Measurements from ENCODE around the gene OASL.

OASL gene

GRCh38 chr12:121060149-121061001 lies 21.3 kb upstream of the OASL start:
- H3K27me3 ChIP-seq (ENCODE audit: insufficient read depth, low read length, poor library complexity, severe bottlenecking): no peaks in the 10 kb centered on the region
- TF ChIP-seq EZH2phosphoT487 (IDR thresholded peaks at IDR 0.05; ENCODE audit: borderline replicate concordance) (no peak), CTCF (conservative IDR thresholded peaks at IDR 0.05; ENCODE audit: low read length) (peak; percentile 66)
- no peaks in the 10 kb centered on the region for H3K9me3 ChIP-seq (ENCODE audit: insufficient read depth, low read depth, low read length)
- peak overlapping the region; percentile 71 for H3K9ac ChIP-seq (ENCODE audit: low read depth, low read length, poor library complexity, severe bottlenecking)
- no peaks in the 10 kb centered on the region for H3K79me2 ChIP-seq (ENCODE audit: insufficient read depth, low read length)
- H3K9me2 ChIP-seq (replicated peaks; ENCODE audit: low read depth, low read length): no peaks in the 10 kb centered on the region
- peak overlapping the region; percentile 57 for H3K4me3 ChIP-seq (ENCODE audit: low read length, poor library complexity, severe bottlenecking)
- no peaks in the 10 kb centered on the region for H4K20me1 ChIP-seq (ENCODE audit: insufficient read depth, low read length, poor library complexity, severe bottlenecking)
- H2AFZ ChIP-seq (ENCODE audit: low read length): peak overlapping the region; percentile 95
- peak overlapping the region; percentile 70 for H3K4me2 ChIP-seq (ENCODE audit: low read depth, low read length, poor library complexity, severe bottlenecking)
- peaks cover 6% of the 10 kb centered on the region for H3K4me1 ChIP-seq (ENCODE audit: insufficient read depth, low read length, poor library complexity, severe bottlenecking)
- no peaks in the 10 kb centered on the region for H3K36me3 ChIP-seq (ENCODE audit: insufficient read depth, low read length)
- H3F3A ChIP-seq (ENCODE audit: low read depth): no peaks in the 10 kb centered on the region

GRCh38 chr12:121059031-121059898 lies 20.2 kb upstream of the OASL start:
- no peak overlapping the region for H3K4me3 ChIP-seq (ENCODE audit: low read length, poor library complexity, severe bottlenecking)
- no peaks in the 10 kb centered on the region for H3K9me2 ChIP-seq (replicated peaks; ENCODE audit: low read depth, low read length)
- no peaks in the 10 kb centered on the region for H4K20me1 ChIP-seq (ENCODE audit: insufficient read depth, low read length, poor library complexity, severe bottlenecking)
- TF ChIP-seq CTCF (conservative IDR thresholded peaks at IDR 0.05; ENCODE audit: low read length) (no peak), EZH2phosphoT487 (IDR thresholded peaks at IDR 0.05; ENCODE audit: borderline replicate concordance) (no peak)
- H3K36me3 ChIP-seq (ENCODE audit: insufficient read depth, low read length): no peaks in the 10 kb centered on the region
- peak overlapping the region; percentile 26; the same call in 1 of the 2 replicates for H2AFZ ChIP-seq (ENCODE audit: low read length)
- H3K4me1 ChIP-seq (ENCODE audit: insufficient read depth, low read length, poor library complexity, severe bottlenecking): peaks cover 4% of the 10 kb centered on the region
- H3K79me2 ChIP-seq (ENCODE audit: insufficient read depth, low read length): no peaks in the 10 kb centered on the region
- H3K9me3 ChIP-seq (ENCODE audit: insufficient read depth, low read depth, low read length): no peaks in the 10 kb centered on the region
- H3K4me2 ChIP-seq (ENCODE audit: low read depth, low read length, poor library complexity, severe bottlenecking): no peak overlapping the region
- H3K27me3 ChIP-seq (ENCODE audit: insufficient read depth, low read length, poor library complexity, severe bottlenecking): no peaks in the 10 kb centered on the region
- no peak overlapping the region for H3K9ac ChIP-seq (ENCODE audit: low read depth, low read length, poor library complexity, severe bottlenecking)
- no peaks in the 10 kb centered on the region for H3F3A ChIP-seq (ENCODE audit: low read depth)

GRCh38 chr12:121057794-121058193 lies 18.7 kb upstream of the OASL start:
- no peak overlapping the region for H2AFZ ChIP-seq (ENCODE audit: low read length)
- no peaks in the 10 kb centered on the region for H4K20me1 ChIP-seq (ENCODE audit: insufficient read depth, low read length, poor library complexity, severe bottlenecking)
- H3K79me2 ChIP-seq (ENCODE audit: insufficient read depth, low read length): no peaks in the 10 kb centered on the region
- H3K36me3 ChIP-seq (ENCODE audit: insufficient read depth, low read length): no peaks in the 10 kb centered on the region
- H3K9me3 ChIP-seq (ENCODE audit: insufficient read depth, low read depth, low read length): no peaks in the 10 kb centered on the region
- H3K9me2 ChIP-seq (replicated peaks; ENCODE audit: low read depth, low read length): no peaks in the 10 kb centered on the region
- H3K9ac ChIP-seq (ENCODE audit: low read depth, low read length, poor library complexity, severe bottlenecking): no peak overlapping the region
- H3K4me3 ChIP-seq (ENCODE audit: low read length, poor library complexity, severe bottlenecking): no peak overlapping the region
- no peaks in the 10 kb centered on the region for H3K27me3 ChIP-seq (ENCODE audit: insufficient read depth, low read length, poor library complexity, severe bottlenecking)
- TF ChIP-seq CTCF (conservative IDR thresholded peaks at IDR 0.05; ENCODE audit: low read length): no peak
- no peak for TF ChIP-seq EZH2phosphoT487 (IDR thresholded peaks at IDR 0.05; ENCODE audit: borderline replicate concordance)
- no peak overlapping the region for H3K4me2 ChIP-seq (ENCODE audit: low read depth, low read length, poor library complexity, severe bottlenecking)
- no peaks in the 10 kb centered on the region for H3F3A ChIP-seq (ENCODE audit: low read depth)
- H3K4me1 ChIP-seq (ENCODE audit: insufficient read depth, low read length, poor library complexity, severe bottlenecking): peaks cover 4% of the 10 kb centered on the region
